ENCODE data around the gene SETX.
"Not testable (repeated sequence)": the region's sequence is repeated elsewhere in the genome, so short reads cannot be mapped to it uniquely, and the experiment has no call there.

SETX gene, protein sequence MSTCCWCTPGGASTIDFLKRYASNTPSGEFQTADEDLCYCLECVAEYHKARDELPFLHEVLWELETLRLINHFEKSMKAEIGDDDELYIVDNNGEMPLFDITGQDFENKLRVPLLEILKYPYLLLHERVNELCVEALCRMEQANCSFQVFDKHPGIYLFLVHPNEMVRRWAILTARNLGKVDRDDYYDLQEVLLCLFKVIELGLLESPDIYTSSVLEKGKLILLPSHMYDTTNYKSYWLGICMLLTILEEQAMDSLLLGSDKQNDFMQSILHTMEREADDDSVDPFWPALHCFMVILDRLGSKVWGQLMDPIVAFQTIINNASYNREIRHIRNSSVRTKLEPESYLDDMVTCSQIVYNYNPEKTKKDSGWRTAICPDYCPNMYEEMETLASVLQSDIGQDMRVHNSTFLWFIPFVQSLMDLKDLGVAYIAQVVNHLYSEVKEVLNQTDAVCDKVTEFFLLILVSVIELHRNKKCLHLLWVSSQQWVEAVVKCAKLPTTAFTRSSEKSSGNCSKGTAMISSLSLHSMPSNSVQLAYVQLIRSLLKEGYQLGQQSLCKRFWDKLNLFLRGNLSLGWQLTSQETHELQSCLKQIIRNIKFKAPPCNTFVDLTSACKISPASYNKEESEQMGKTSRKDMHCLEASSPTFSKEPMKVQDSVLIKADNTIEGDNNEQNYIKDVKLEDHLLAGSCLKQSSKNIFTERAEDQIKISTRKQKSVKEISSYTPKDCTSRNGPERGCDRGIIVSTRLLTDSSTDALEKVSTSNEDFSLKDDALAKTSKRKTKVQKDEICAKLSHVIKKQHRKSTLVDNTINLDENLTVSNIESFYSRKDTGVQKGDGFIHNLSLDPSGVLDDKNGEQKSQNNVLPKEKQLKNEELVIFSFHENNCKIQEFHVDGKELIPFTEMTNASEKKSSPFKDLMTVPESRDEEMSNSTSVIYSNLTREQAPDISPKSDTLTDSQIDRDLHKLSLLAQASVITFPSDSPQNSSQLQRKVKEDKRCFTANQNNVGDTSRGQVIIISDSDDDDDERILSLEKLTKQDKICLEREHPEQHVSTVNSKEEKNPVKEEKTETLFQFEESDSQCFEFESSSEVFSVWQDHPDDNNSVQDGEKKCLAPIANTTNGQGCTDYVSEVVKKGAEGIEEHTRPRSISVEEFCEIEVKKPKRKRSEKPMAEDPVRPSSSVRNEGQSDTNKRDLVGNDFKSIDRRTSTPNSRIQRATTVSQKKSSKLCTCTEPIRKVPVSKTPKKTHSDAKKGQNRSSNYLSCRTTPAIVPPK (N-terminal part only)

GRCh38 chr9:132354637-132355355, at the start of gene SETX:
Gene SETX (minus strand): TSS chr9:132354986. CDS start chr9:132349428, 5,558 bp downstream.
- DNase-seq (ENCODE audit: low spot score) = peak; percentile 98

- no peak for DNase-seq (ENCODE audit: low spot score)
These were observed 49.6 kb upstream of the SETX start for GRCh38 chr9:132404228-132404881.

GRCh38 chr9:132401824-132402223, 47.0 kb upstream of the SETX start:
- no peak for DNase-seq (ENCODE audit: low spot score)

DNA sequence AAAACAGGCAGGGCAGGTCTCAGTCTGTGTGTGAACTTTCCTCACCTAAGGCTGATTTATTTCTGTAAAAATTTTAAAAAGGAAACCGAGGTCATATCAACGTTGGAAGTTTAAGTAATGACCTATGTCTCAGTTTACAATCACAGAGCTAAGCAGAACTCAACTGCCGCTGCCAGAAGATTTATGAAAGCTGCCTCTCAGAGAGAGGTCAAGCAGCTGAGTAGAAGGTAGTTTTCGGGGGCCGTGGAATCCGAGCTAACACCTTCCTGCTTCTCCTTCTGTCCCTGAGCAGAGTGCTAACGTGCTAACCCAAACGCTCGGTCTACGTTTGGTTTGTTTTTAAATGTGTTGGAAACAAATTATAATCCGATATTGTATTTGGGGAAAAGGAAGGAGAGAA, 40.8 kb upstream of the SETX start:
- DNase-seq (ENCODE audit: low spot score) = no peak

GRCh38 chr9:132391449-132391848, 36.7 kb upstream of the SETX start:
- no peak for DNase-seq (ENCODE audit: low spot score)

GRCh38 chr9:132390966-132391365, 36.2 kb upstream of the SETX start:
- DNase-seq (ENCODE audit: low spot score) = no peak

GRCh38 chr9:132387133-132387532, 32.3 kb upstream of the SETX start:
- no peak for DNase-seq (ENCODE audit: low spot score)

DNA sequence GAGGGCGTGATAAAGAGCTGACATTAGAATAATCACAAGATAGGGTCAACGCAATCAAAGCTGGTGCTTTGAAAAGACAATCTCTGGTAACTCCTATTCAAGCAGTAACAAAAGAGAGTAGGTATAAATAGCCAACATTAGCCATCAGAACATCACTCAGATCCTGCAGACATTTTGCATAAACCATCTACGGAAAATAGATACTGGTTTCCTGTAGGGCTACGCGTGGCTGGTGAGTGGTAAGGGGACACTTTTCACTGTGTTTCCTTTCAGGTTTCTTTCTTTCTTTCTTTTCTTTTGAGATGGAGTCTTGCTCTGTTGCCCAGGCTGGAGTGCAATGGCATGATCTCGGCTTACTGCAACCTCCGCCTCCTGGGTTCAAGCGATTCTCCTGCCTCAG, 29.6 kb upstream of the SETX start:
- no peak for DNase-seq (ENCODE audit: low spot score)

DNA sequence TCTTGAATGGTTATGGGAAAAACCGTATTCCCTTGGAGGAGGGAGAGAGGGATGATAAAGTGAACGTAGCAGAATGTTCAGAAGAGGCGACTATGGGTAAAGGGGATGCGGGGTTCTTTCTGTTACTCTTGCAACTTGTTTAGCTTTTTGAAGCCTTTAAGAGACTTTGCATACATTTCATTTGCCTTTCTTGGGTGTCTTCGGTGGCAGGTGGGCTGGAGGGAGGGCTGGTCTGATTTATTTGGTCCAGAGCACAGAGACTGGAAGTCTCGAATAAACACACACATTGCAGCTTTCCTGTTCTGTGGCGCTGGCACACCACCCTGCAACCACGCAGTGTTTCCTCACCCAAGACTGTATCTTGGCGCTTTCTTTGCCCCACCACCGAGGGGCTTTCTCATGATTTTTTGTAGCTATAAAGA, 28.7 kb upstream of the SETX start:
- no peak for DNase-seq (ENCODE audit: low spot score)

GRCh38 chr9:132381966-132382541, 27.3 kb upstream of the SETX start:
- DNase-seq (ENCODE audit: low spot score) = no peak

DNA sequence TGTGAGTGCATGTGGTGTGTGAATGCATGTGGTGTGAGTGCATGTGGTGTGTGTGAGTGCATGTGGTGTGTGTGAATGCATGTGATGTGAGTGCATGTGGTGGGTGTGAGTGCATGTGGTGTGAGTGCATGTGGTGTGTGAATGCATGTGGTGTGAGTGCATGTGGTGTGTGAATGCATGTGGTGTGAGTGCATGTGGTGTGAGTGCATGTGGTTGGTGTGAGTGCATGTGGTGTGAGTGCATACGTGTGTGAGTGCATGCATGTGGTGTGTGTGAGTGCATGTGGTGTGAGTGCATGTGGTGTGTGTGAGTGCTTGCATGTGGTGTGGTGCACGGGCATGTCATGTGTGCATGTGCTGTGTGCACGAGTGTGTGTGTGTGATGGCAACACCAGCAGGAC, 23.6 kb upstream of the SETX start:
- DNase-seq (ENCODE audit: low spot score) = not testable (repeated sequence)

- not testable (repeated sequence) for DNase-seq (ENCODE audit: low spot score)
These were observed 23.0 kb upstream of the SETX start for GRCh38 chr9:132377769-132378168.

DNA sequence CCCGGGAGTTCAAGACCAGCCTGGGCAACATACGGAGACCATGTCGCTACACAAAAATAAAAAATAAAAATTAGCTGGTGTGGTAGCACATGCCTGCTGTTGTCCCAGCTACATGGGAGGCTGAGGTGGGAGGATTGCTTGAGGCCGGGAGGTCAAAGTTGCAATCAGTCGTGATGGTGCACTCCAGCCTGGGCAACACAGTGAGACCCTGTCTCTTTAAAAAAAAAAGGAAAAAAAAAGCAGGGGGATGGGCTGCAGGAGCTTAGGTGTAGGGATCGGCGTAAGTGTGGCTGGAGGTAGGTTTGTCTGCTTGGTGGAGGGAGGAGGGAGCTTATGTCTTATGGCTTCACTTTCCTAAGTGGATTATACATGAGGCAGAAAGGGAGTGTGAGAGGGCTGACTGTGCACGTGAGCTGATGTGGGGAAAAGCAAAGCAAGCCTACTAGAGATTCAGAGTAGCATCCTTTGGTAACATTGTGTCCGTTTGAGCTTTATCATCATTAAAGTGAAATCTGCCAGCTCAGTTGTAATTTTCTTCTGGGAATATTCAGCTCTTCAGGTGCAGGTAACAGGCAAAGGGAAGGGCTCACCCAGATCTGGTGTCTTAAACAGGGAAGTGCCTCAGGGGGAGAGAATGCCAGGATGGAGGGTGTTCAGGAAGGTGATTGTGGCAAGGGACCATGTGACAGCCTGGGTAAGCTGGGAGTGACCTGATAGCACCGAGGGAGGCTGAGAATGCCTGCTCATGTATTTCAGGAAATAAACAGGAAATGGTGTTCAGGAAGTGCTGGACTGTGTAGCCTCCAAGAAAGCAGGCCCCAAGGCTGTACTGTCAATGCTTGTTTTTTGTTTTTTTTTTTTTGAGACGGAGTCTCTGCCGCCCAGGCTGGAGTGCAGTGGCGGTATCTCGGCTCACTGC, 17.6 kb upstream of the SETX start:
- DNase-seq (ENCODE audit: low spot score) = peak; percentile 42

- no peak for DNase-seq (ENCODE audit: low spot score)
These were observed 15.8 kb upstream of the SETX start for GRCh38 chr9:132370592-132370991.

- DNase-seq (ENCODE audit: low spot score) = no peak
These were observed 14.6 kb upstream of the SETX start for GRCh38 chr9:132369421-132369820.

GRCh38 chr9:132367613-132368313, 13.0 kb upstream of the SETX start:
- DNase-seq (ENCODE audit: low spot score) = no peak

- no peak for DNase-seq (ENCODE audit: low spot score)
These were observed 11.7 kb upstream of the SETX start for GRCh38 chr9:132366481-132366880.

- DNase-seq (ENCODE audit: low spot score) = no peak
These were observed 11.2 kb upstream of the SETX start for GRCh38 chr9:132365986-132366385.

GRCh38 chr9:132364068-132364467, 9.3 kb upstream of the SETX start:
- no peak for DNase-seq (ENCODE audit: low spot score)
